Measurements from ENCODE around the gene PHTF2. TPM values are rescaled to one million over a fixed set of nuclear protein-coding genes. Genes with fewer than 3 reads are reported as not detected.

Gene PHTF2
- total and polyA plus RNA-seq, 2 donors (not counting 3 experiments of a cell fraction or from before 2014, with no cell fraction given): 13.3 to 21.4 TPM

- POLR2A ChIA-PET: no interaction called here
- DNase-seq (ENCODE audit: low read depth, low spot score) (no peak), FAIRE-seq (no peak)
- H3K36me3 ChIP-seq (ENCODE audit: control insufficient read depth in 2 of 2, extremely low read depth in 1 of 2, insufficient read depth in 2 of 2, low read length in 2 of 2): no peaks in the 10 kb centered on the region
- H4K20me1 ChIP-seq (replicated peaks; ENCODE audit: control insufficient read depth, extremely low read depth, insufficient read depth, low read length): no peaks in the 10 kb centered on the region
- dilution Hi-C loops (cut with MboI; ENCODE audit: extremely low pct_ligation_motif_present, low sequenced_read_pairs): no loop called here
- H3K9me3 ChIP-seq (replicated peaks; ENCODE audit: control insufficient read depth, insufficient read depth, low read length): no peaks in the 10 kb centered on the region
- TF ChIP-seq POLR2AphosphoS5 (IDR thresholded peaks at IDR 0.05; ENCODE audit: insufficient read depth, low read depth, low read length): no peak
- no peak for TF ChIP-seq FOS (IDR thresholded peaks at IDR 0.05; ENCODE audit: borderline replicate concordance, insufficient read depth, low read length)
- no peak for TF ChIP-seq GATA2 (IDR thresholded peaks at IDR 0.05; ENCODE audit: insufficient read depth, insufficient read length, low read depth, low read length)
- TF ChIP-seq CTCF (IDR thresholded peaks at IDR 0.05; ENCODE audit: extremely low read depth in 1 of 2, insufficient read depth in 1 of 2, low read depth in 1 of 2, low read length in 2 of 2): no peak
- no peak for TF ChIP-seq EZH2 (IDR thresholded peaks at IDR 0.05; ENCODE audit: borderline replicate concordance, low read depth, low read length, severe bottlenecking)
- TF ChIP-seq JUN (IDR thresholded peaks at IDR 0.05; ENCODE audit: borderline replicate concordance, insufficient read depth, insufficient read length, low read depth): no peak
- no peak for TF ChIP-seq MYC (IDR thresholded peaks at IDR 0.05; ENCODE audit: low read depth, low read length)
- TF ChIP-seq, protein P1, sequence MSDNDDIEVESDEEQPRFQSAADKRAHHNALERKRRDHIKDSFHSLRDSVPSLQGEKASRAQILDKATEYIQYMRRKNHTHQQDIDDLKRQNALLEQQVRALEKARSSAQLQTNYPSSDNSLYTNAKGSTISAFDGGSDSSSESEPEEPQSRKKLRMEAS (IDR thresholded peaks at IDR 0.05; ENCODE audit: insufficient read depth, insufficient read length): no peak
- no peak overlapping the region for H2AFZ ChIP-seq (ENCODE audit: low read depth, low read length)
- no peak overlapping the region for H3K4me2 ChIP-seq (ENCODE audit: insufficient read depth, low read length)
- CTCF ChIA-PET: no interaction called here
- no peak overlapping the region for H3K9ac ChIP-seq (replicated peaks; ENCODE audit: extremely low read depth, insufficient read depth, low read length)
- H3K4me3 ChIP-seq (replicated peaks in 1 of 3; ENCODE audit: insufficient read depth in 1 of 3, low read depth in 1 of 3, low read length in 3 of 3): no peak overlapping the region
- no peaks in the 10 kb centered on the region for H3K9me1 ChIP-seq (replicated peaks; ENCODE audit: control insufficient read depth, extremely low read depth, insufficient read depth, low read length)
- H3K4me1 ChIP-seq (ENCODE audit: control insufficient read depth, extremely low read depth, insufficient read depth, low read length): no peaks in the 10 kb centered on the region
- intact Hi-C loops (cut with micrococcal nuclease): no loop called here
- no peaks in the 10 kb centered on the region for H3K27me3 ChIP-seq (ENCODE audit: control insufficient read depth in 2 of 2, insufficient read depth in 2 of 2, low read length in 2 of 2)
- no peak overlapping the region for H3K27ac ChIP-seq (ENCODE audit: insufficient read depth, low read depth, low read length)
- BruUV-seq (replicated peaks): no TSS peak
- no peaks in the 10 kb centered on the region for H3K79me2 ChIP-seq (ENCODE audit: control insufficient read depth, insufficient read depth, low read length)
Measured at GRCh38 chr7:77788327-77788902, 10.2 kb upstream of the PHTF2 start.
